GM23338 (cell line): ENCODE results near the gene CACUL1. TPM values are rescaled to one million over a fixed set of nuclear protein-coding genes. Genes with fewer than 3 reads are reported as not detected.

Experiments used
- ATAC-seq: fragments of 200-7000 bp; cut with Tn5 transposase; 3 replicates; pipeline ENCODE4 v1.9.1; 2020
- DNase-seq: peaks from one replicate; pipeline ENCODE4 v3.0.0-alpha.2; 2015; ENCODE audit warnings: low spot score
- H2AFZ ChIP-seq: fragments of 200-600 bp; sonication (generic); 2 replicates; pipeline ENCODE4 v1.8.0; 2016; ENCODE audit warnings: antibody characterized with exemption, mild to moderate bottlenecking, moderate library complexity
- H3F3A ChIP-seq: fragments of 200-600 bp; sonication (generic); replicated peaks from 2 replicates; pipeline ENCODE4 v1.8.0; 2017; ENCODE audit warnings: antibody characterized with exemption, mixed run types, low read depth
- H3K27ac ChIP-seq: fragments of 200-600 bp; sonication (generic); 2 replicates; pipeline ENCODE4 v1.6.1; 2016; ENCODE audit warnings: low read depth
- H3K27me3 ChIP-seq: fragments of 200-600 bp; sonication (generic); 2 replicates; pipeline ENCODE4 v1.8.0; 2016; ENCODE audit warnings: mild to moderate bottlenecking, mixed run types, moderate library complexity; ENCODE audit not compliant: insufficient read depth
- H3K36me3 ChIP-seq: fragments of 200-600 bp; sonication (generic); 2 replicates; pipeline ENCODE4 v1.8.0; 2016; ENCODE audit warnings: mild to moderate bottlenecking; ENCODE audit not compliant: insufficient read depth
- H3K4me1 ChIP-seq: fragments of 200-600 bp; sonication (generic); 2 replicates; pipeline ENCODE4 v1.8.0; 2016; ENCODE audit warnings: mild to moderate bottlenecking, moderate library complexity; ENCODE audit not compliant: insufficient read depth
- H3K4me2 ChIP-seq: fragments of 200-600 bp; sonication (generic); 2 replicates; pipeline ENCODE4 v1.7.1; 2017; ENCODE audit warnings: mixed run types
- H3K4me3 ChIP-seq: fragments of 200-600 bp; sonication (generic); 2 replicates; pipeline ENCODE4 v1.6.1; 2016; ENCODE audit warnings: mixed run types
- H3K79me2 ChIP-seq: fragments of 200-600 bp; sonication (generic); replicated peaks from 2 replicates; pipeline ENCODE4 v1.8.0; 2017; ENCODE audit warnings: mild to moderate bottlenecking; ENCODE audit not compliant: insufficient read depth
- H3K9me2 ChIP-seq: fragments of 200-600 bp; sonication (generic); 2 replicates; pipeline ENCODE4 v1.8.0; 2017; ENCODE audit not compliant: insufficient read depth
- H4K20me1 ChIP-seq: fragments of 200-600 bp; sonication (generic); replicated peaks from 2 replicates; pipeline ENCODE4 v1.8.0; 2017; ENCODE audit warnings: mild to moderate bottlenecking; ENCODE audit not compliant: insufficient read depth
- H3K27ac Mint-ChIP-seq: 2 replicates; pipeline ENCODE4 v1.8.0; 2020; ENCODE audit warnings: inconsistent platforms, mild to moderate bottlenecking, moderate library complexity, mixed read lengths
- H3K27me3 Mint-ChIP-seq: 3 replicates; pipeline ENCODE4 v1.8.0; 2022; ENCODE audit warnings: low read depth, mild to moderate bottlenecking, moderate library complexity, mixed read lengths, inconsistent platforms; ENCODE audit not compliant: insufficient read depth, poor library complexity
- H3K36me3 Mint-ChIP-seq: 3 replicates; pipeline ENCODE4 v1.8.0; 2021; ENCODE audit warnings: low read depth, mild to moderate bottlenecking, inconsistent platforms, moderate library complexity, mixed read lengths
- H3K4me1 Mint-ChIP-seq: 3 replicates; pipeline ENCODE4 v1.8.0; 2020; ENCODE audit warnings: mild to moderate bottlenecking, inconsistent platforms, mixed read lengths
- H3K4me3 Mint-ChIP-seq: 3 replicates; pipeline ENCODE4 v1.8.0; 2021; ENCODE audit warnings: moderate library complexity, mild to moderate bottlenecking, inconsistent platforms, mixed read lengths
- H3K9me3 Mint-ChIP-seq: 3 replicates; pipeline ENCODE4 v1.8.0; 2020; ENCODE audit warnings: moderate library complexity, mild to moderate bottlenecking, inconsistent platforms, mixed read lengths
- CREB1 ChIP-seq: fragments of 250-450 bp; sonication (Bioruptor Pico); IDR thresholded peaks from 2 replicates; pipeline ENCODE4 v1.5.0; 2020; ENCODE audit warnings: low read depth, mild to moderate bottlenecking, moderate library complexity
- NANOG ChIP-seq: IDR thresholded peaks from 2 replicates; pipeline ENCODE4 v1.6.1; 2016; ENCODE audit warnings: antibody characterized with exemption, borderline replicate concordance
- ZNF114 ChIP-seq: fragments of 250-450 bp; sonication (Bioruptor Pico); IDR thresholded peaks from 2 replicates; pipeline ENCODE4 v1.5.0; 2020; ENCODE audit warnings: mild to moderate bottlenecking, moderate library complexity
- ZNF331 ChIP-seq: fragments of 250-450 bp; sonication (Bioruptor Pico); IDR thresholded peaks from 2 replicates; pipeline ENCODE4 v1.5.0; 2020; ENCODE audit warnings: low read depth, mild to moderate bottlenecking, moderate library complexity
- polyA plus RNA-seq: library from polyadenylated mRNA; unstranded; fragments of >200 nt; fragmentation: Nextera tagmentation; extraction: Ambion mirVana; gene quantifications from 2 replicates; pipeline ENCODE4 v1.2.1, GENCODE V29; 2016
- total RNA-seq: library from RNA; depleted of rRNA; stranded (reverse); fragments of >200 nt; shearing (Covaris generic); gene quantifications from 2 replicates; pipeline ENCODE4 v1.2.3, GENCODE V29; 2014
- TF ChIP-seq, protein P1 (sequence below), 2 experiments: fragments of 200-600 bp in 1 of 2; sonication (generic) in 1 of 2; conservative IDR thresholded peaks; 2 replicates each; pipeline versions ENCODE4 v1.5.1 to v1.6.1; 2016 to 2017; ENCODE audit warnings: antibody characterized with exemption in 2 of 2, low read depth in 2 of 2, mild to moderate bottlenecking in 2 of 2, moderate library complexity in 1 of 2
- TF ChIP-seq, protein P2 (sequence below): IDR thresholded peaks from one replicate; pipeline ENCODE4 v1.6.1; 2018; ENCODE audit warnings: antibody characterized with exemption; ENCODE audit not compliant: unreplicated experiment
- TF ChIP-seq, protein P3 (sequence below): fragments of 250-450 bp; sonication (Bioruptor Pico); IDR thresholded peaks from 2 replicates; pipeline ENCODE4 v1.5.0; 2020; ENCODE audit warnings: mild to moderate bottlenecking, moderate library complexity

CACUL1 gene
- total and polyA plus RNA-seq, 2 experiments from 2014 or later, result 46.4 to 59.4 TPM

DNA sequence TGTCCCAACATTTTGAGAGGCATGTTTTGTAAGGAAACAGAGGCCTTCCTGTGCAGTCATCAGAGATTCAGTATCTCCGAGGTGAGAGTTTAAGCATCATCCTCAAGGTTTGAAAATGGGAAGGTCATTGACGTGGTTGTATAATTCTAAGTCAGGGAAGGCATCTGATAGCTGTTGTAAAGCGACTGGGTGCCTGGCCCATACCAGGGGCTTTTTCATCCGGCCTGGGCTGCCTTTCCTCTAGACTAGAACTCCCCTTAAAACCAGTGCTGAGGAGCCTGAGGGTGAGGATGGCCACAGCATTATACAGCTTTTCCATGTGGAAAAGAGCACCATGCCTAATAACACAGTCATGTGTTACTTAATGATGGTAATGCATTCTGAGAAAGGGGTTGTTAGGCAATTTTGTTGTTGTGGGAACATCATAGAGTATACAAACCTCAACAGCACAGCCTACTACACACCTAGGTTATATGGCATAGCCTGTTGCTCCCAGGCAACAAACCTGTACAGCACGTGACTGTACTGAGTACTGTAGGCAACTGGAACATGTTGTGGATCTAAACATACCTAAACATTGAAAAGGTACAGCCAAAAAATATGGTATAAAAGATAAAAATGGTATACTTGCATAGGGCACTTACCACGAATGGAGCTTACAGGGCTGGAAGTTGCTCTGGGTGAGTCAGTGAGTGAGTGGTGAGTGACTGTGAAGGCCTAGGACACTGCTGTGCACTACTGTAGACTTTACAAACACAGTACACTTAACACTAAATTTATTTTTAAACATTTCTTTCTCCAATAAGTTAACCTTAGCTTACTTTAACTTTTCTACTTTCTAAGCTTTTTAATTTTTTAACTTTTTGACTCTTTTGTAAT lies 13.5 kb upstream of the CACUL1 start:
- no peak for DNase-seq
- TF ChIP-seq NANOG, result no peak
- TF ChIP-seq CREB1, result no peak
- no peak for TF ChIP-seq ZNF331 (CRISPR knock-in tag)
- TF ChIP-seq, protein P1, sequence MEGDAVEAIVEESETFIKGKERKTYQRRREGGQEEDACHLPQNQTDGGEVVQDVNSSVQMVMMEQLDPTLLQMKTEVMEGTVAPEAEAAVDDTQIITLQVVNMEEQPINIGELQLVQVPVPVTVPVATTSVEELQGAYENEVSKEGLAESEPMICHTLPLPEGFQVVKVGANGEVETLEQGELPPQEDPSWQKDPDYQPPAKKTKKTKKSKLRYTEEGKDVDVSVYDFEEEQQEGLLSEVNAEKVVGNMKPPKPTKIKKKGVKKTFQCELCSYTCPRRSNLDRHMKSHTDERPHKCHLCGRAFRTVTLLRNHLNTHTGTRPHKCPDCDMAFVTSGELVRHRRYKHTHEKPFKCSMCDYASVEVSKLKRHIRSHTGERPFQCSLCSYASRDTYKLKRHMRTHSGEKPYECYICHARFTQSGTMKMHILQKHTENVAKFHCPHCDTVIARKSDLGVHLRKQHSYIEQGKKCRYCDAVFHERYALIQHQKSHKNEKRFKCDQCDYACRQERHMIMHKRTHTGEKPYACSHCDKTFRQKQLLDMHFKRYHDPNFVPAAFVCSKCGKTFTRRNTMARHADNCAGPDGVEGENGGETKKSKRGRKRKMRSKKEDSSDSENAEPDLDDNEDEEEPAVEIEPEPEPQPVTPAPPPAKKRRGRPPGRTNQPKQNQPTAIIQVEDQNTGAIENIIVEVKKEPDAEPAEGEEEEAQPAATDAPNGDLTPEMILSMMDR (conservative IDR thresholded peaks at IDR 0.05; ENCODE audit: low read depth in 2 of 2), result no peak
- TF ChIP-seq, protein P2, sequence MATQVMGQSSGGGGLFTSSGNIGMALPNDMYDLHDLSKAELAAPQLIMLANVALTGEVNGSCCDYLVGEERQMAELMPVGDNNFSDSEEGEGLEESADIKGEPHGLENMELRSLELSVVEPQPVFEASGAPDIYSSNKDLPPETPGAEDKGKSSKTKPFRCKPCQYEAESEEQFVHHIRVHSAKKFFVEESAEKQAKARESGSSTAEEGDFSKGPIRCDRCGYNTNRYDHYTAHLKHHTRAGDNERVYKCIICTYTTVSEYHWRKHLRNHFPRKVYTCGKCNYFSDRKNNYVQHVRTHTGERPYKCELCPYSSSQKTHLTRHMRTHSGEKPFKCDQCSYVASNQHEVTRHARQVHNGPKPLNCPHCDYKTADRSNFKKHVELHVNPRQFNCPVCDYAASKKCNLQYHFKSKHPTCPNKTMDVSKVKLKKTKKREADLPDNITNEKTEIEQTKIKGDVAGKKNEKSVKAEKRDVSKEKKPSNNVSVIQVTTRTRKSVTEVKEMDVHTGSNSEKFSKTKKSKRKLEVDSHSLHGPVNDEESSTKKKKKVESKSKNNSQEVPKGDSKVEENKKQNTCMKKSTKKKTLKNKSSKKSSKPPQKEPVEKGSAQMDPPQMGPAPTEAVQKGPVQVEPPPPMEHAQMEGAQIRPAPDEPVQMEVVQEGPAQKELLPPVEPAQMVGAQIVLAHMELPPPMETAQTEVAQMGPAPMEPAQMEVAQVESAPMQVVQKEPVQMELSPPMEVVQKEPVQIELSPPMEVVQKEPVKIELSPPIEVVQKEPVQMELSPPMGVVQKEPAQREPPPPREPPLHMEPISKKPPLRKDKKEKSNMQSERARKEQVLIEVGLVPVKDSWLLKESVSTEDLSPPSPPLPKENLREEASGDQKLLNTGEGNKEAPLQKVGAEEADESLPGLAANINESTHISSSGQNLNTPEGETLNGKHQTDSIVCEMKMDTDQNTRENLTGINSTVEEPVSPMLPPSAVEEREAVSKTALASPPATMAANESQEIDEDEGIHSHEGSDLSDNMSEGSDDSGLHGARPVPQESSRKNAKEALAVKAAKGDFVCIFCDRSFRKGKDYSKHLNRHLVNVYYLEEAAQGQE, result no peak
- TF ChIP-seq, protein P3, sequence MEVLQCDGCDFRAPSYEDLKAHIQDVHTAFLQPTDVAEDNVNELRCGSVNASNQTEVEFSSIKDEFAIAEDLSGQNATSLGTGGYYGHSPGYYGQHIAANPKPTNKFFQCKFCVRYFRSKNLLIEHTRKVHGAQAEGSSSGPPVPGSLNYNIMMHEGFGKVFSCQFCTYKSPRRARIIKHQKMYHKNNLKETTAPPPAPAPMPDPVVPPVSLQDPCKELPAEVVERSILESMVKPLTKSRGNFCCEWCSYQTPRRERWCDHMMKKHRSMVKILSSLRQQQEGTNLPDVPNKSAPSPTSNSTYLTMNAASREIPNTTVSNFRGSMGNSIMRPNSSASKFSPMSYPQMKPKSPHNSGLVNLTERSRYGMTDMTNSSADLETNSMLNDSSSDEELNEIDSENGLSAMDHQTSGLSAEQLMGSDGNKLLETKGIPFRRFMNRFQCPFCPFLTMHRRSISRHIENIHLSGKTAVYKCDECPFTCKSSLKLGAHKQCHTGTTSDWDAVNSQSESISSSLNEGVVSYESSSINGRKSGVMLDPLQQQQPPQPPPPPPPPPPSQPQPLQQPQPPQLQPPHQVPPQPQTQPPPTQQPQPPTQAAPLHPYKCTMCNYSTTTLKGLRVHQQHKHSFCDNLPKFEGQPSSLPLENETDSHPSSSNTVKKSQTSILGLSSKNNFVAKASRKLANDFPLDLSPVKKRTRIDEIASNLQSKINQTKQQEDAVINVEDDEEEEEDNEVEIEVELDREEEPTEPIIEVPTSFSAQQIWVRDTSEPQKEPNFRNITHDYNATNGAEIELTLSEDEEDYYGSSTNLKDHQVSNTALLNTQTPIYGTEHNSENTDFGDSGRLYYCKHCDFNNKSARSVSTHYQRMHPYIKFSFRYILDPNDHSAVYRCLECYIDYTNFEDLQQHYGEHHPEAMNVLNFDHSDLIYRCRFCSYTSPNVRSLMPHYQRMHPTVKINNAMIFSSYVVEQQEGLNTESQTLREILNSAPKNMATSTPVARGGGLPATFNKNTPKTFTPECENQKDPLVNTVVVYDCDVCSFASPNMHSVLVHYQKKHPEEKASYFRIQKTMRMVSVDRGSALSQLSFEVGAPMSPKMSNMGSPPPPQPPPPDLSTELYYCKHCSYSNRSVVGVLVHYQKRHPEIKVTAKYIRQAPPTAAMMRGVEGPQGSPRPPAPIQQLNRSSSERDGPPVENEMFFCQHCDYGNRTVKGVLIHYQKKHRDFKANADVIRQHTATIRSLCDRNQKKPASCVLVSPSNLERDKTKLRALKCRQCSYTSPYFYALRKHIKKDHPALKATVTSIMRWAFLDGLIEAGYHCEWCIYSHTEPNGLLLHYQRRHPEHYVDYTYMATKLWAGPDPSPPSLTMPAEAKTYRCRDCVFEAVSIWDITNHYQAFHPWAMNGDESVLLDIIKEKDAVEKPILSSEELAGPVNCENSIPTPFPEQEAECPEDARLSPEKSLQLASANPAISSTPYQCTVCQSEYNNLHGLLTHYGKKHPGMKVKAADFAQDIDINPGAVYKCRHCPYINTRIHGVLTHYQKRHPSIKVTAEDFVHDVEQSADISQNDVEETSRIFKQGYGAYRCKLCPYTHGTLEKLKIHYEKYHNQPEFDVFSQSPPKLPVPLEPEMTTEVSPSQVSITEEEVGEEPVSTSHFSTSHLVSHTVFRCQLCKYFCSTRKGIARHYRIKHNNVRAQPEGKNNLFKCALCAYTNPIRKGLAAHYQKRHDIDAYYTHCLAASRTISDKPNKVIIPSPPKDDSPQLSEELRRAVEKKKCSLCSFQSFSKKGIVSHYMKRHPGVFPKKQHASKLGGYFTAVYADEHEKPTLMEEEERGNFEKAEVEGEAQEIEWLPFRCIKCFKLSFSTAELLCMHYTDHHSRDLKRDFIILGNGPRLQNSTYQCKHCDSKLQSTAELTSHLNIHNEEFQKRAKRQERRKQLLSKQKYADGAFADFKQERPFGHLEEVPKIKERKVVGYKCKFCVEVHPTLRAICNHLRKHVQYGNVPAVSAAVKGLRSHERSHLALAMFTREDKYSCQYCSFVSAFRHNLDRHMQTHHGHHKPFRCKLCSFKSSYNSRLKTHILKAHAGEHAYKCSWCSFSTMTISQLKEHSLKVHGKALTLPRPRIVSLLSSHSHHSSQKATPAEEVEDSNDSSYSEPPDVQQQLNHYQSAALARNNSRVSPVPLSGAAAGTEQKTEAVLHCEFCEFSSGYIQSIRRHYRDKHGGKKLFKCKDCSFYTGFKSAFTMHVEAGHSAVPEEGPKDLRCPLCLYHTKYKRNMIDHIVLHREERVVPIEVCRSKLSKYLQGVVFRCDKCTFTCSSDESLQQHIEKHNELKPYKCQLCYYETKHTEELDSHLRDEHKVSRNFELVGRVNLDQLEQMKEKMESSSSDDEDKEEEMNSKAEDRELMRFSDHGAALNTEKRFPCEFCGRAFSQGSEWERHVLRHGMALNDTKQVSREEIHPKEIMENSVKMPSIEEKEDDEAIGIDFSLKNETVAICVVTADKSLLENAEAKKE (CRISPR knock-in tag), result no peak
- TF ChIP-seq ZNF114 (CRISPR knock-in tag), result no peak
- peaks cover 3% of the 10 kb centered on the region; the same call in 1 of the 3 replicates for H3K4me1 Mint-ChIP-seq
- Histone ChIP-seq H3K79me2 (no peaks in the 10 kb centered on the region), H3K9me2 (no peaks in the 10 kb centered on the region), H3K4me2 (no peak overlapping the region), H3K36me3 (no peaks in the 10 kb centered on the region), H3F3A (no peaks in the 10 kb centered on the region), H4K20me1 (no peaks in the 10 kb centered on the region), H3K4me1 (no peaks in the 10 kb centered on the region), H3K4me3 (no peak overlapping the region), H2AFZ (no peak overlapping the region), H3K27ac (no peak overlapping the region), H3K27me3 (no peaks in the 10 kb centered on the region)
- ATAC-seq, result no peak
- peaks cover 7% of the 10 kb centered on the region for H3K27me3 Mint-ChIP-seq
- peaks cover 14% of the 10 kb centered on the region; the same call in 2 of the 3 replicates for H3K9me3 Mint-ChIP-seq
- H3K27ac Mint-ChIP-seq, result no peak overlapping the region
- H3K36me3 Mint-ChIP-seq, result no peaks in the 10 kb centered on the region
- H3K4me3 Mint-ChIP-seq, result no peak overlapping the region
